ENCODE data around the gene ASH1L.
"Not testable (repeated sequence)": the region's sequence is repeated elsewhere in the genome, so short reads cannot be mapped to it uniquely, and the experiment has no call there.

ASH1L gene

GRCh38 chr1:155300553-155301329 lies 261.9 kb downstream of the ASH1L start:
- FAIRE-seq, result no peak

DNA sequence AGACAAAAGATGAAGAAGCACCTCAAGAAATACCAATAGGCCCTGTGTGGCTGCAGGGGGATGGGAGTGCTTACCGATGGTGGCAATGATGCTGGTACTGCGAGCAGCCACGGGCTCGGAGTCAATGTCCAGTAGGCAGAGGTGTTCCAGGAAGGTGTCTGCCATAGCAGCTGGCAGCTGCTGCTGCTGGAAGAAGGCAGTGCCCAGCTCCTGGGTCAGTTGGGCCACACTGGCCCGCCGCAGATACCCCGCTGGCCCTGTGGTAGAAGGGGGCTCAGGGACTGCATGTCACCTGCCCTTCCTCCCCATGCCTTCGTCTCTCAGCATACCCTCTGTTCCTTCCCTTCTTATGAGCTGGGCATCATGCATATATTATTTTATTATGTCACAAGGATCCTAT lies 262.6 kb downstream of the ASH1L start:
- FAIRE-seq, result no peak

GRCh38 chr1:155297384-155297783 lies 265.2 kb downstream of the ASH1L start:
- FAIRE-seq, result no peak

DNA sequence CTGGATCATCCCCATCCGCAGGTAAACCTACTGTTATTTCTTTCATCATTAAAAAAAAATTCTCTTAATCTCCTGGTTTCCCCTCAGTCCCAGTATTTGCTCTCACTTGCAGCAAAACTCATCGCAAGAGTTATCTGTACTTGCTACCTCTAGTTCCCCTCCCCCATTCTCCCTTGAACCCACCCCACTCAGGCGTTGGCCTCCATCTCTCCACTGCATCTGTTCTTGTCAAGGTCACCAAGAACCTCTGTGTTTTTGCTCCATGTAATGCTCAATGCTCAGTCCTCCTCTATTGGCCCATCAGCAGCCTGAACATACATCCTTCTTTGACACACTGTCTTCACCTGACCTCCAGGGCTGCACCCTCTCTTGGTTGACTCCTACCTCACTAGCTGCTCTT lies 265.9 kb downstream of the ASH1L start:
- FAIRE-seq, result no peak

DNA sequence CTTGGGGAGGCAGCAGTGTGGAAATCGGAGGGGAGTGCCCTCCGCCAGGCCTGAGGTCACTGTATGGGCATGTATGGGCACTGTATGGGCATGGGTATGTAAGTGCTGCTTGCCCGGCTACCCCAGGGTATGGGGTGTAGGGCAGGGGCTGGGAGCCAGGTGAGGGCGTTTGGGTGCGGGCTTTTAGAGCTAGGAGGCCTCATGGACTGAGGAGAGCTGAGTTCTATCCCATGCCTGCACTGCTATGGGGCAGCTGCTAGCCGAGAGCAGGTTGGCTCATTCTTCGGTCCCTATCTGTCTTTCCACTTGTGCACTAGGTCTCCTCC lies 266.7 kb downstream of the ASH1L start:
- no peak for FAIRE-seq

DNA sequence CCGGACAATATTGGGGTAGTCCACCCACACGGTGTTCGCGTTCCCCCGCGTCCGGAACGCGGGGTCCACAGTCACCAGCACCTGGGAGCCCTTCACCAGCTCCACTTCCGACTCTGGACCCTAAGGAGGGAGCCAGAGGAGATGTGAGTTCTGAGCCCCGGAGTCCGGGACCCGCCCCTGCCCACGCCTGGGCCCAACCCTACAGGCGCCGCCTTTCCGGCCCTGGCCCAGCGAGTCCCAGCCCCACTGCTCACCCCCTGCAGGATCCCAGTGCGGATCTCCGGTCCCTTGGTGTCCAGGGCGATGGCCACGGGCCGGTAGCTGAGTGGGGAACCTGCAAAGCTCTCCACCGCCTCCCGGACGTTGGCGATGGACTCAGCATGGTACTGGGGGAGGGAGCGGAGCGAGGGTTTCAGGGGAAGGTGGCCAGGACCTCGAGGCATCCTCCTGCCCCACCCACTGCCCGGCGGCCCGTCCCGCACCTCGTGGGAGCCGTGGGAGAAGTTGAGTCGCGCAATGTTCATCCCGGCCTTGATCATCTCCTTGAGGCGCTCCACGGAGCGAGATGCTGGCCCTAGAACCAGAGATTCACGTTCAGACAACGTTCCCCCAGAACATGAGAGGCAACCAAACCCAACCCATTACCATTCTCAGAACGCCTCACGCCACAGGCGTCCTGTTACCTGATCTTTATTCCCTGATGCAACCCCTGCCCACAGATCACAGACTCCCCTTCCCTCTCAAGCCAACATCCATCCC lies 267.2 kb downstream of the ASH1L start:
- no peak for FAIRE-seq

DNA sequence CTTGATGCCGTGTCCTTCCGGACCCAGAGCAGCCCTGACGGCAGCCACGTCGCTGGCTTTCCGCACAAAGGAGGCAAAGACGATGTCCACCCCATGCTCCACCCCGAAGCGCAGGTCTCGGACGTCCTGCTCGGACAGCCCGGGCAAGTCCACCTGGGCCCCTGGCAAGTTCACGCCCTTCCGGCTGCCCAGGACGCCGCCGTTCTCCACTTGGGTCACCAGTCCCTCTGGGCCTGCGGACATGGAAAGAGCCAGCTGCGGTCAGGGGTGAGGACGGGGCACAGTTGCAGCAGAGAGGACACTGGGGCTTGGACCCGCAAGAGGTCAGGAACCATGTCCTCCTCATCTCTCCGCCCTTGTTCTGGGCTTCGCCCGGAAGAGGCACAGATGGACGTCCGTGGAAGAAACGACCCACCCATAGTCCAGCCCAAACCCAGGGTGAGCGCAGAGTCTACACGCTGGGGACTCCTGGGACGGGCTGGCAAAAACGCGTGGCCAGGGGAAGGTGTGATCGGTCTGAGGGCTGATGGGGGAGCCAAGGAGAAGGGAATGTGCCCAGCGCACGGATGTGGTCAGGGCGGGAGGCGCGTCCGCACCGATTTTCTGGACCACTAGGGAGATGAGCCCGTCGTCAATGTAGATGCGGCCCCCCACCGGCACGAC lies 268.0 kb downstream of the ASH1L start:
- no peak for FAIRE-seq

DNA sequence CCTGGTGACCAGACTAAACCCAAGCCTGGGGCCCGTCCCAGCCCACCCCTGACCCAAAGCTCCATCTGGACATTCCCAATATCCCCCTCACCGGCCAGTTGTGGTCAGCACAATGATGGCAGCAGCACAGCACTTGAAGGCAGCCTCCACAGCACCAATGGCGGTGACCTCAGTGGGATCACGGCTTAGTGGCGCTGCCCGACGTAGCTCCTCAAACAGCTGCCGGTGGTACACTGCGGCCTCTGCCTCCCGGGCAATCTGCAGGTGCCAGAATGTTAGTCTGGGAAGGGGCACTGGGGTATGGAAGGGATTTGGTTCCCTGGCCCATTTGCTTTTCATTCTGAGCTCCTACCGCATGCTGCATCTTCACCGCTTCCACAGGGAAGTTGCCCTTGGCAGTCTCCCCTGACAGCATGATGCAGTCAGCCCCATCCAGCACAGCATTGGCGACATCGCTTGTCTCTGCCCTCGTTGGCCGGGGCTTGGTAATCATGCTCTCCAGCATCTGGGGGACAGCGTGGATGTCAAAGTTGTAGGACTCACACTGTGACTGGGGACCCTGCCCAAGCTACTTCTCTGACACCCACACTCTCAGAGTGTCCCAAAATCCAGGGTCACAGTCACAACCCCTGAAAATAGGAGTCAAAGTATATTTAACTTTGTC lies 269.4 kb downstream of the ASH1L start:
- no peak for FAIRE-seq

GRCh38 chr1:155291006-155291405 lies 271.6 kb downstream of the ASH1L start:
- not testable (repeated sequence) for FAIRE-seq

GRCh38 chr1:155287987-155288543 lies 274.5 kb downstream of the ASH1L start:
- FAIRE-seq, result no peak

DNA sequence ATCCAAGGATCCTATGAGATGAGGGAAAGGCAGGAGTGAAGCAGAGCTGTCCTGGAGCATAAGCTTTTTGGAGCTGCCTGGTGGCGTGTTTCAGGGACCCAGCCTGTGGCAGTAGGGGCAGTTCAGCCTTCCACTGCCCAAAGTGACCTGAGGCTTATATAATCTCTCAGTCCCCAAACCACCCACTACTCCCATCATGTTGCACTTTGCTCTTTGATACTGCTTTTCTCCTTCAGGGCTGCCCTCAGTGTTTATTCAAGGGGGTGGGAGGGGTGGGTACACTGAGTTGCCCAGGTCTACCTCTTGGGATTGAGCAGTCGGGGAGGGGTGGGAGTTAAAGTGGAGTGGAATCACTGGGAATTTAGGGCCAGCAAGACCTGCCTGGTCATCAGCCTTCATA lies 276.1 kb downstream of the ASH1L start:
- FAIRE-seq, result no peak

DNA sequence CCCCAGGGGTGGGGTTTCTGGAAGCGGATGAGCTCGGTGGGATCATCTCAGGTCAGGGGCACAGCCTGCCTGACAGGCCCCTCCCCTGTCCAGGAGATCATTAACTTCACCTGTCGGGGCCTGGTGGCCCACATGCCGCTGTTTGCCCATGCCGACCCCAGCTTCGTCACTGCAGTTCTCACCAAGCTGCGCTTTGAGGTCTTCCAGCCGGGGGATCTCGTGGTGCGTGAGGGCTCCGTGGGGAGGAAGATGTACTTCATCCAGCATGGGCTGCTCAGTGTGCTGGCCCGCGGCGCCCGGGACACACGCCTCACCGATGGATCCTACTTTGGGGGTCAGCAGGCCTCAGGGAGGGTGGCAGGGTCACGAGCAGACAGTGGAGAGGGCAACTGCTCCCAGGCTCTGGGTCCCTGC lies 277.0 kb downstream of the ASH1L start:
- FAIRE-seq, result no peak
